Posterior vena cava (tissue), 2 donors: ENCODE results near the gene OSBPL2. TPM values are rescaled to one million over a fixed set of nuclear protein-coding genes. Genes with fewer than 3 reads are reported as not detected.

ENCODE experiments used
- DNase-seq: peaks from one replicate; pipeline ENCODE4 v3.0.0-alpha.2; 2020; ENCODE audit warnings: low spot score
- intact Hi-C, 2 donors: fragments of 100-400 bp; cut with DNase I; formaldehyde crosslinking; loops; one replicate each; pipeline versions ENCODE4 v1.14.1 to v1.14.2; 2022 to 2023
- total RNA-seq, 2 donors: library from RNA; stranded (reverse); fragmentation: NEBNext Ultra II Directional; extraction: Animal tissue kit (Norgen Biotek cat#: 25700); gene quantifications; one replicate each; pipeline ENCODE4 v1.2.1, GENCODE V29; 2021
- donor health status: DM: yes; HTN: yes; CAD: no.
- donor health status: DM: yes; HTN: yes; CAD: no.

The OSBPL2 gene
- total RNA-seq, 2 donors from 2014 or later = 31.8 to 34.7 TPM

DNA sequence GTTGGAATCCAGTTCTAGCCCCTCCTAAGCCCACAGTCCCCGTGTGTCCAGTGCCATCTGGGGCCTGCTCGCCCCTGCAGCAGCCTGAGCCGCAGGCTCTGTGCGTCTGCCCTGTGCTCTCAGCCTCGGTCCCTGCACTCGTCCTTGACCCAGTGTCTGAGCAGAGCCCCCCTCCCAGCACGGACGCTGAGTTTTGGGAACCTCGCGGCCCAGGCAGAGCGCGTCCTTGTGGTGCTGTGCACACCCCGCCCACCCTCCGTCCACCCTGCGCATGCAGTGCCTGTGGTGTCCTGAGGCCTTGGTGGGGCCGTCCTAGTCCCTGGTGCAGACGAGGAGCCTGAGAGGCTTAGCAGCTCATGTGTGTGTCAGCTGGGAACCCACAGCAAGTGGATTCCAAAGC lies 31.6 kb downstream of the OSBPL2 start:
- intact Hi-C loops = no loop called here
- DNase-seq = no peak

DNA sequence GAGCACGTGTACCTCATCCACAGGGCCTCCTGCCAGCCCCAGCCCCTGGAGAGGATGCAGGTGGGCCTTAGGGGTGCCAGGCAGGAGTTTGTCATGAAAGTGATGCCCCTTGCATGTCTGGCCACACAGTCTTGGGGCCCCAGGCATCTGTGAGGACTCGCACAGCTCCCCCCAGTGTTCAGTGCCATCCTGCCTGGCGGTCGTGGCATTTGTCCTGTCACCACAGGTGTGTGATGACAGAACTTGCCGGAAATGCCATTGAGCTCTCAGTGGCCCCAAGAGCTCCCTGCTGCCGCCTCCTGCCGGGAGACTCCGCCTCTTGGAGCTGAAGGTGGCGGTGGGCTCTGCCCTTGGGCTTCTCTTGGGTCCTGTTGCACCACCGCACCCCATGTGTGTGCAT lies 33.9 kb downstream of the OSBPL2 start:
- intact Hi-C loops = no loop called here
- DNase-seq = no peak

DNA sequence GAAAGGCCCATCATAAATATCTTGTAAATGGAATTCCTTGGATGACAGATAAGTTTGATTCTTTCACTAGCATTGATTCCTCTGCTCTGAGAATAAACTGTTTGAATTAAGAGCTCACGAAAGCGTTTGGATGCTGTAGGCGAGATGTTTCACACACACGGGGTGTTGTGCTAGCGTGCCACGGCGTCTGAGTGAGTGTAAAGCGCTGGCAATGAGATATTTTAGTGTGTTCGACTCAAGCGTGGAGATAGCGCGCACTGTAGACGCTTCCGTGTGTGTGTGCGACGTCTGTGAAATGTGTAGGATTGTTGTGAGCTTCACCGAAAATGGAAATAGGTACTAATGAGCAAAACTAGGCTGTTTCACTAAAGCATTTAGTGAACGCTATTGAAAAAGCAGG lies 35.1 kb downstream of the OSBPL2 start:
- intact Hi-C loops = no loop called here
- DNase-seq = no peak

DNA sequence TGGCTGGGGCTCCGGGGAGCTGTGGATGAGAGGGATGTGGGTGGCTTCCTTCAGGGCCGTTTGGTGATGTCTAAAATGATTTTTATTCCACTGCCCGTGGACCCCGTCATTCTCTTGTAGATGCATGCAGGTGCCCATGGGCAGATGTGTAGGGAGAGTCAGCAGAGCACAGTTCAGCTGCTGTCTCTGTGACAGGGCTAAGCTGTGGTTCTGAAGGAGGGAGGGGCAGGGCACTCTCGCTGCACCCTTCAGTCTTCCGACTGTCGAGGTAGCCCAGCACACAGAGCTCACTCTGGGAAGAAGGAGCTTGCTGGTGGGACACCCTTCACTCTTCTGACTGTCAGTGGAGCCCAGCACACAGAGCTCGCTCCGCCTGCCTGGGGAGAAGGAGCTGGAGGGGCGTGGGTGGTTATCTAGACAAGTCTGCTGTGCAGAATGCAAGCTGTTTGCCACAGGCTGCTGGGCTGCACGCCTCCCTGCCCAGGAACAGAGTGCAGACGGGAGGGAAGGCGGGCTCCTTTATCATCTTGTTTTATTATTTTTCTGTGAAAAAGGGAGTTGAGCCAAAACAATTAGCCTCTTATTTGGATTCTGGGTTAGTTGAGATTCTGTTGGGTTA lies 36.1 kb downstream of the OSBPL2 start:
- intact Hi-C loops = no loop called here

DNA sequence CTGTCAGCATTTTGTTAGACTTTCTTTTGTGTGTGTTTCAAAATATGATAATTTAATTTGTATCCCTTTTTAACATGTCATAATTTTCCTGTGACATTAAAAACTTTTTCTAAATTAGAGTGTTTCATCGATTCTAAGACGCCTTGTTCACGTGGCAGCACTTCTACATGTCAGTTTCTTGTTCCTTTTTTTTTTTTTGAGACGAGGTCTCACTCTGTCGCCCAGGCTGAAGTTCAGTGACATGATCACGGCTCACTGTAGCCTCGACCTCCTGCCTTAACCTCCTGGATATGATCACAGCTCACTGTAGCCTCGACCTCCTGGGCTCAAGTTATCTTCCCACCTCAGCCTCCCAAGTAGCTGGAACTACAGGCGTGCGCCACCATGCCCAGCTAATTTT lies 36.9 kb downstream of the OSBPL2 start:
- intact Hi-C loops = no loop called here
- no peak for DNase-seq

More for the DNA sequence above, 36.1 kb downstream of the OSBPL2 start:
- DNase-seq = no peak

DNA sequence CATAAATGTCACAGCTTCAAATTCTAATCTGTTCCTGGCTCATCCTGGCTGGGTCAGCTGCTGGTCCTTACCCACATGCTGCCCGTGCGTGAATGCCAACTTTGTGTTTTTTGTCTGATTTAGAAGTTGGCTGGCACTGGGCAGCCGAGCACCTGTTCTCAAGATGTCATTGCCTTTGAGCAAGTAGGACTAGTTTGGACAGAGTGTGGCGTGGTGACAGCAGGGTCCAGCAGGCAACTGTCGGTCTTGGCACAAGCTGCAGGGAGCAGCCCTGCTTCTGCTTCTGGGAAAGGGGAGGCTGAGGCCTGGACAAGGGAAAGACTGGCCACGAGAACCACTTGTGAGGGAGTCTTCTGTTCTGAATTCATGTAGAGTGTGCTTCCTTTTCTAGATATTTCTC lies 38.1 kb downstream of the OSBPL2 start:
- intact Hi-C loops = no loop called here
- no peak for DNase-seq

DNA sequence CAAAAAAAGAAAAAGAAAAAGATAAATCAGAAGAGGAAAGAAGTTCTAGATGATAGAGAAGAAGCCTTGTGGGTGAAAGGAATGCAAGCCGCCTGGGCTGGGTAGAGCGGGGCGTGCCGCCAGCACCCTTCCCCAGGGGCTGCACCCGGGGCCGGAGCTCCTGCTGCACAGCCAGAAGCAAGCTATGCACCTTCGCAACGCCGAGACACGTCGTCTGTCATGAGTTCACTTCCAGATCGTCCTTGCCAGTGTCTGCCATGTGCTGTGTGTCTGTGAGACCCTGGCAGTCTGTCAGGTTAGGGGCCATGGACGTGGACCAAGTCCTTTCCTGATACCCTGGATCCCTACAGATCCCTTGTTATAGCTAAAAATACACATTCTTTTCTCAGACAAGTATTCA lies 38.9 kb downstream of the OSBPL2 start:
- DNase-seq = no peak
- intact Hi-C loops = no loop called here

DNA sequence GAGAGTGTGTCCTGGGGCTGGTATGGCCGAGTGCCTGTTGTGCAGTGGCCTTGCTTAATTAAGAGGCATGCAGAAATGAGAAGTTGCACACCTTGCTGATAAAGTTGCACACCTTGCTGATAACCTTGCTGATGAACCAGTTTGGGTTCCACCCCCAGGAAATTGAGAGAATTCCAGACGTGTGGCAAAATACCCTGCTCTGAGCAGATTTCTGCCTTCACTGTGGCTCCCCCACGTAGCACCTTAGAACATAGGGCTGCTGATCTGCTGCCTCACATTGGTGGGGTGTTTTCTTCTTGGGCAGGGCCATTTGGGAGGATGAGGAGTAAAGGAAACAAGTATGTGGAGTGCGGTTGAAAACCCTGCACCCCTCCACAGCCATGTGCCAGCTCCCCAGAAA lies 42.0 kb downstream of the OSBPL2 start:
- intact Hi-C loops = no loop called here
- DNase-seq = no peak

DNA sequence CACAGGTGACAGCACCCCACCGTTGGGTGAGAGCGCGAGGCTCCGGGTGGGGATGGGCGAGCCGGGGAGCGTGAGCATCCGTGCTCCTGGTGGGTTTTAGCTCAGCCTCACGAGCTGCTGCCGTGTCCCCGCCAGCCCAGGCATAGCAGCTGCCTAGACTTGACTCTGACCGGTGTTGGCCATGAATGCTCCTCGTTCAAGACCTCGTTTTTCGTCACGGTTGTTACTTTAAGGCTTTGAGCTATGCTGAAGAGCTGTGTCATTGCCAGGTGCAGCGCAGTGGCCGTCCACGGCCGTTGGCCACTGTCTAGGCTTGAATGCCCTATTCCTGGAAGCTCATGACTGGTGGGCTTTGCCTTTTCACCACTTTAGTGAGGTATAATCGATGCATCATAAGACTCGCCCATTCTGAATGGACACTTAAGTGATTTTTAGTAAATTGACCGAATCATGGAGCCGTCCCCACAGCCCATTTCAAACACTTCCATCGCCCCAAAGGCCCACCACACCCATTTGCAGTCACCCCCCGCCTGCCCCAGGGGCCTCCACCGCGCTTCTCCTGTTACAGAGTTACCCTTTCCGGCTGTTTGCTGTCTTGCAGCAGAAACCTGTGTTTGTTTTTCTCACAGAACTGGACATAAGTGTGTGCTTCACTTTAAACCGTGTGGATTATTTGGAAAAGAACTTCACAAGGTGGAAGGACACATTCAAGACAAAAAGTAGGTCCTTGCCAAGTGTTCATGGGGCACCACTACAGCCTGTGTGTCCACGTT lies 43.0 kb downstream of the OSBPL2 start:
- intact Hi-C loops = no loop called here
- no peak for DNase-seq

DNA sequence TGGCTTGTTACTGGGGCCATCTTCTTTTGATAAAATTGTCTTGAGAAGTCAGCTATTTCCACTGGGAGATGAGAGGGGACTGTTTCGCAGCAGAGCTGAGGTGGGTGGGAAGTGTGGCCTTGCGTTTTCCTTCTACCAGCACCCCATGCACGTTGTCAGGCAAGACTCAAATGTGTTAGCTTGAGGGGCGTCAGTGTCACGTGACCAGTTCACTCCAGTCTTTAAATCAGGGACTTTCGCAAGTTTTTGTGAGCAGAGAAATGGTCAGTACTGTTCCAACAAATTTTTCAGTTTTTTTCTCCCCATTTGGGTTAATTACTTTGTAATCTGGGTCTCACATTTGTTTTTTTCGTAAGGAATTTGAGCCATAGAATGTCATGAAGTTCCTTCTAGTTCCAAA lies 43.8 kb downstream of the OSBPL2 start:
- no peak for DNase-seq
- intact Hi-C loops = no loop called here

DNA sequence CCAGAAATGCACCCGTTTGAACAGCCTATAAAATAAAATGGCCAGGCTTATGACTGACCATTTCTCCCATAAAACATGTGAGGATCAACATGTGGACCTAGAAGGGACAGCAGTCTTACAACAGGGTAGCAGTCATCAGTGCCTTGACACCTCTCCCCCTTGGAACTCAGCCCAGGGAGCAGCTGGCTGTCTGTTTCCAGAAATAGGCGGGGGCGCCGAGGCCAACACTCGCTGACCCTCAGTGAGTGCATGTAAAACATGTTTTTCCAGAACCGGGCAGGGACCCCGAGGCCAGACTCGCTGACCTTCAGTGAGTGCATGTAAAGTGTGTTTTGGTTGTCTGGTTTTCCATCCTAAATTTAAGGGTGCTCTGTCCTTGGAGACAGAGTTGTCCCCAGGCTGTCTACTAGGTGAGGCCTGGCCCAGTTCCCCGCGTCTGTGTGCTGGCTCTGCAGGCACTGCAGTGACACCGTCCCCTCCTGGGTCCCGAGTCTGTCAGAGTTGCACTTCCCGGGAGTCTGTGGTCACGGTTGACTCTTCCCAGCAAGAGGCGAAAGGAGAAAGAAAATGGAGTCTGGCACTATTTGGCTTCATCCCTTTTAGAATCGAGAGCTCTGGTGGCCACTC lies 44.7 kb downstream of the OSBPL2 start:
- DNase-seq = no peak
- intact Hi-C loops = no loop called here

DNA sequence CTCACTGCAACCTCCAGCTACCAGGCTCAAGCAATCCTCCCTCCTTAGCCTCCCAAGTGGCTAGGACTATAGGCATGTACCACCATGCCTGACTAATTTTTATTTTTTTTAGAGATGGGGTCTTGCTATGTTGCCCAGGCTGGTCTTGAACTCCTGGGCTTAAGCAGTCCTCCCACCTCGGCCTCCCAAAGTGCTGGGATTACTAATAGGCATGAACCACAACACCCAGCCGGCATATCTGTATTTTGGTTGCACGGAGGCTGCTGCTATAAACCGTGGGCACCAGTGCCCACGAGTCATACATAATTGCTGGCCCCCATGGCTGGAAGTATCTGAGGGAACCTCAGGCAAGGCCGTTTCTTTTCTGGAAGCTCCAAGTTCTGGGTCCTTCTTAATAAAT lies 46.1 kb downstream of the OSBPL2 start:
- intact Hi-C loops = no loop called here
- no peak for DNase-seq

DNA sequence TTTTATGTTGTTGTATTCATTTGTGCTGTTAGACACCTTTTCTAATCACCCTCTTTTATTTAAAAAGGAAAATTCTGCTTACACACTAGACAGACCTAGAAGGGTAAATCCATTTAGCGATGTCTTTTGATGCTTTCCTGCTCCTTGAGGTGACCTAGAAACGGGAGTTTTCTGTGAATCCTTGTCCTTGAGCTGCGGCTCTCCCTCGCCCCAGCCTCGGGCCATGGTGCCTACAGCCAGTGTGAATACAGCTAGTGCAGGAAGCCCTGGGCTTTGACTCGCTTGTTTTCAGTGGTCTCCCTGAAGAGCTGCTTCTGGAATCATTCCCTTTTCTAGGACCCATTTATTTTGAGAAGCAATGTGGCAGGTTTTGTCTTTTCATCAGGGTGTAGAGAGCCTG lies 46.8 kb downstream of the OSBPL2 start:
- intact Hi-C loops = no loop called here
- DNase-seq = no peak

DNA sequence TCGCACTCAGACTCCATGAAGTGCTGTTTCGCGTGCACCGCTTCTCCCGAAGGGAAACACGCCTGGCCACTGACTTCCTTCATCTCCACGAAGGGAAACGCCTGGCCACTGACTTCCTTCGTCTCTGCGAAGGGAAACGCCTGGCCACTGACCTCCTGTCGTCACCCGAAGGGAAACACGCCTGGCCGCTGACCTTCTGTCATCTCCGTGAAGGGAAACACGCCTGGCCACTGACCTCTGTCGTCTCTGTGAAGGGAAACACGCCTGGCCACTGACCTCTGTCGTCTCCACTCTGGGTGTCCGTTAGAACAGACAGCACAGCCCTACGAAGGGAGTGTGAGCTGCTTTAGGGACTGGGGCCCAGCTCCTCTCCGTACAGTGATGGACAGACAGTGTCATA lies 47.4 kb downstream of the OSBPL2 start:
- DNase-seq = no peak
- intact Hi-C loops = no loop called here

DNA sequence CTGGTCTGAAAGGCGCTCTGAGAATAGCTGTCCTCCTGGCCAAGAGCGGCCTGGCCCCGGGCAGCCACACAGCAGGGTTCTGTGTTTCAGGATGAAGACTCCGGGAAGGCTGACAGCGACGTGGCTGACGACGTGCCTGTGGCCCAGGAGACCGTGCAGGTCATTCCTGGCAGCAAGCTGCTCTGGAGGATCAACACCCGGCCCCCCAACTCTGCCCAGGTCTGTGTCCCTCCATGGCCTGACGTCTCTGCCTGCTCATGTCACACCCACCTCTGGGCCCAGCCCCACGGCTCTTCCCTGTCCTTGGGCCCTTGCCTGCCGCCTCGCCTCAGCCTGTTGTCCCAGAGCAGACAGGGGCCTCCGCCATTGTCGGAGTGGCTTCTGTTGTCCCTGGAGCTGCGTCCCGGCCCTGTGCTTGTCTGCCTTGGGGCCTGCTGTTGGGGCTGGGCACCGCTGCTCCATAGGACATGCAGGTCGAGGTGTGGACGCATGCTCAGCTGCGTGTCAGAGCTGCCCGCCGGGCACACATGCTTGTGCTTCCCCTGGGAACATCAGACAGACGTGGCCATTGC lies 48.3 kb downstream of the OSBPL2 start:
- intact Hi-C loops = no loop called here
- DNase-seq = no peak

DNA sequence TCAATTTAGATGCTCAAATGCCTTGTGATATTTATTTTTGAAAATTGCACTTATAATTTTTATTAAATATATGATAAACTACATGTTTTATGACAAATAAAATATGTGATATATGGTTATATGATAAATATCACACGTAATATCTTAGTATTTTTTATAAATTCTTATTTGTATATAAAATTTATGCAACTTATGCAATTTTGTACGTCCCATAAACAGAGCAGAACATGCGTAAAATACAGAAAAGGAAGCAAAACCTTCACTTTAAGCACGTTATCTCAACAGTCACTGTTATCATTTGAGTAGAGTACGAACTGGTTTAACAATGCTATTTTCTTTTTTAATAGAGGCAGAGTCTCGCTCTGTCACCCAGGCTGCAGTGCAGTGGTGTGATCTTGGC lies 48.8 kb downstream of the OSBPL2 start:
- no peak for DNase-seq
- intact Hi-C loops = no loop called here

DNA sequence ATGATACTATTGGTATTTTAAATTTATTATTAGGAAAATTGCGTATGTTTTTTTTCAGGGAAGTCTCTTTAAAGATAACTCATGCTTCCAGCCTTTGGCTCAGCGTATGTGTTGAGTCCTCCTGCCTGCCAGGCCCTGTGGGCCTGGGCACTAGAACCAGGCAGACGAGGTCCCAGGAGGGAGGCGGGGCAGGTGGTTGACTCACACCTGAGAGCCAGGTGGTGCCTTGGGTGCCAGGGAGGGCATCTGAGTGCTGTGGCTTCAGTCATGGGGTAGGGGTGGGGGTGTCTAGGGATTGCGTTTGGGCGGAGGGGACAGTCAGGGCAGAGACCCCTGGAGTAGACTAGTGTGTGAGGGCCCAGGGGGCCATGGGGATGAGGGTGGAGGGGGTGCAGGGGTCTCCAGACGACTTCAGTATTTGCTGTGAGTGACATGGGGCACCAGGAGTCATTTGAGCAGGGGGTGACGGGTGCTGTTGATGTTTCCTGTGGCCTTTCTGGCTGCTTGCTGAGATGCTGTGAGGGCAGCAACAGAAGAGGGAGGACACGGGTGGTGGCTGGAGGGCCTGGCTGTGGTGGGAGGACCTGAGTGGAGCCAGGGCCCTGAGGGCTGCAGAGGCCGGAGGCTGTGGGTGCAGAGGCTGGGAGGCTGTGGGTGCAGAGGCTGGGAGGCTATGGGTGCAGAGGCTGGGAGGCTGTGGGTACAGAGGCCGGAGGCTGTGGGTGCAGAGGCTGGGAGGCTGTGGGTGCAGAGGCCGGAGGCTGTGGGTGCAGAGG lies 49.6 kb downstream of the OSBPL2 start:
- intact Hi-C loops = no loop called here

DNA sequence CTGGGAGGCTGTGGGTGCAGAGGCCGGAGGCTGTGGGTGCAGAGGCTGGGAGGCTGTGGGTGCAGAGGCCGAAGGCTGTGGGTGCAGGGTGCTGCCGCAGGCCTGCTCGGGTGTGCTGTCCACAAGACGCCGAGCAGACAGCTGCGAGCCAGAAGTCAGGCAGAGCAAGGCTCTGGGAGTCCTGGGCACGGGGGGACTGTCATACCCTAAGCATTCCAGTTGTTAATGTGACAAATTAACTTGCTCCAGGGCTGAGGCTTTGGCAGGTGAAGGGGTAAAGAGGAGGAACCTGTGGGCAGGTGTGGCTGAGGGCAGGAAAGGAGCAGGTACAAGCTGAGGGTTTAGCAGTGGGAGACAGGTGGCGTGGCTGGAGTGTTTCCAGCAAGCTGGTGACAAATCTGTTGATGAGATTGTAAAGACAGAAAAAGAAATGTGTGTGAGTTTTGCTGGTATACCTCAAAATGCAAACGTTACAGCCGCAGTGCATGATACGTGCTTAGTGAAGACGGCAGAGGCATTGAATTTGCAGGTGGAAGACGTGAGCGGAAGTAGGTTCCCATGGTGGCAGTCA lies 50.3 kb downstream of the OSBPL2 start:
- intact Hi-C loops = no loop called here

More for the DNA sequence above, 49.6 kb downstream of the OSBPL2 start:
- no peak for DNase-seq

DNA sequence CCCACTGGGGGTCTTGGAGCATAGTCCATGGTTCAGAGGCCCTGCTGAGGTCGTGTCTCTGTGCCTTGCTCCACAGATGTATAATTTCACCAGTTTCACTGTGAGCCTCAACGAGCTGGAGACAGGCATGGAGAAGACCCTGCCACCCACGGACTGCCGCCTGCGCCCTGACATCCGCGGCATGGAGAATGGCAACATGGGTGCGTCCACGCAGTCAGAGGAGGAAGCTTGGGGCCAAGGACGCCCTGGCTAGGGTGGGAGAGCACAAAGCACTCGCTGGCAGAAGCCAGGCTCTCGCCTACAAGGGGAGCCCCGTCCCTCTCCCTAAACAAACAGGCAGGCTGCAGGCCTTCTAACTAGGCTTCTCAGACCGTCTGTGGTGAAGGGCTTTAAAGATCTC lies 50.8 kb downstream of the OSBPL2 start:
- no peak for DNase-seq
- intact Hi-C loops = no loop called here

More for the DNA sequence above, 50.3 kb downstream of the OSBPL2 start:
- DNase-seq = no peak
